ENCODE data around the gene CBLL1.

DNA sequence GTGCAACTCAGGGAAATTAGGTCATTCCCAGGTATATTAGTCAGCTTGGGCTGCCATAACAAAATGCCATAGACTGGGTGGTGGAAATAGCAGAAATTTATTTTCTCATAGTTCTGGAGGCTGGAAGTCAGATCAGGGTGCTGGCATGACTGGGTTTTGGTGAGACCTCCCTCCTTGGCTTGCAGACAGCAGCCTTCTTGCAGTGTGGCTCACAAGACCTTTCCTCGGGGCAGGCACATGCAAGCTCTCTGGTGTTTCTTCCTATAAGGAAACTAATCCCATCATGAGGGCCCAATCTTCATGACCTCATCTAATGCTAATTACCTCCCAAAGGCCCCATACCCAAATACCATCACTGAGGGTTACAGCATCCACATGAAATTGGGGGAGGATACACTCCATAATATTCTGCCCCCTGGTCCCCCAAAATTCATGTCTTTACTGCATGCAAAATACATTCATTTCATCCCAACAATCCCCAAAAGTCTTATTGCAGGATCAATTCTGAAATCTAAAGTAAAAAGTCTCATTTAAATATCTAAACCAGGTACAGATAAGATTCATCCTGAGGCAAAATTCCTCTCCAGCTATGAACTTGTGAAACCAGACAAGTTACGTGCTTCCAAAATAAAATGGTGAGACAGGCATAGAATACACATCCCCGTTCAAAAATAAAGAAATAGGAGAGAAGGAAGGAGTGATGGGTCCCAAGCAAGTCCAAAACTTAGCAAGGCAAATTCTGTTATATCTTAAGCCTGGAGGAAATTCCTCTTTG is 17.4 kb upstream of the CBLL1 start:
- no peak for TF ChIP-seq CTCF (IDR thresholded peaks at IDR 0.05)
- TF ChIP-seq POLR2A (IDR thresholded peaks at IDR 0.05) = no peak
- no peak for TF ChIP-seq EP300 (IDR thresholded peaks at IDR 0.05)

All from ovary (tissue), 3 donors.